ENCODE results near the gene C18orf63.

Gene C18orf63

GRCh38 chr18:74315464-74316256, at the start of gene C18orf63:
TSS of gene C18orf63 (plus strand) at chr18:74315839. CDS start at chr18:74317866, 2,027 bp downstream.
- H3K36me3 ChIP-seq (ENCODE audit: insufficient read depth, low read depth, low read length) = no peaks in the 10 kb centered on the region
- peaks cover 8% of the 10 kb centered on the region for H3K4me1 ChIP-seq (ENCODE audit: insufficient read depth, low read length)
- no peak within 1 kb of the TSS for H3K27ac ChIP-seq (ENCODE audit: low read length)
- no peaks in the 10 kb centered on the region; the same call in 1 of the 2 replicates for H3K9me3 ChIP-seq (ENCODE audit: insufficient read depth, low read depth, low read length)
- no peak within 1 kb of the TSS for H3K9ac ChIP-seq (ENCODE audit: low read depth, low read length)
- H3K4me3 ChIP-seq (ENCODE audit: low read length) = no peak within 1 kb of the TSS
- H3K27me3 ChIP-seq (ENCODE audit: insufficient read depth, low read length) = no peaks in the 10 kb centered on the region

GRCh38 chr18:74266161-74266560, 49.5 kb upstream of the C18orf63 start:
- Histone ChIP-seq H3K9ac (ENCODE audit: low read depth, low read length) (no peak overlapping the region), H3K36me3 (ENCODE audit: insufficient read depth, low read depth, low read length) (peaks cover 22% of the 10 kb centered on the region), H3K4me1 (ENCODE audit: insufficient read depth, low read length) (no peaks in the 10 kb centered on the region), H3K9me3 (ENCODE audit: insufficient read depth, low read depth, low read length) (no peaks in the 10 kb centered on the region), H3K4me3 (ENCODE audit: low read length) (no peak overlapping the region), H3K27ac (ENCODE audit: low read length) (no peak overlapping the region), H3K27me3 (ENCODE audit: insufficient read depth, low read length) (no peaks in the 10 kb centered on the region)

GRCh38 chr18:74268175-74268574, 47.5 kb upstream of the C18orf63 start:
- Histone ChIP-seq H3K27me3 (ENCODE audit: insufficient read depth, low read length) (no peaks in the 10 kb centered on the region), H3K9ac (ENCODE audit: low read depth, low read length) (no peak overlapping the region), H3K9me3 (ENCODE audit: insufficient read depth, low read depth, low read length) (no peaks in the 10 kb centered on the region), H3K4me3 (ENCODE audit: low read length) (no peak overlapping the region), H3K4me1 (ENCODE audit: insufficient read depth, low read length) (no peaks in the 10 kb centered on the region), H3K27ac (ENCODE audit: low read length) (no peak overlapping the region), H3K36me3 (ENCODE audit: insufficient read depth, low read depth, low read length) (peaks cover 2% of the 10 kb centered on the region; the same call in 1 of the 2 replicates)

DNA sequence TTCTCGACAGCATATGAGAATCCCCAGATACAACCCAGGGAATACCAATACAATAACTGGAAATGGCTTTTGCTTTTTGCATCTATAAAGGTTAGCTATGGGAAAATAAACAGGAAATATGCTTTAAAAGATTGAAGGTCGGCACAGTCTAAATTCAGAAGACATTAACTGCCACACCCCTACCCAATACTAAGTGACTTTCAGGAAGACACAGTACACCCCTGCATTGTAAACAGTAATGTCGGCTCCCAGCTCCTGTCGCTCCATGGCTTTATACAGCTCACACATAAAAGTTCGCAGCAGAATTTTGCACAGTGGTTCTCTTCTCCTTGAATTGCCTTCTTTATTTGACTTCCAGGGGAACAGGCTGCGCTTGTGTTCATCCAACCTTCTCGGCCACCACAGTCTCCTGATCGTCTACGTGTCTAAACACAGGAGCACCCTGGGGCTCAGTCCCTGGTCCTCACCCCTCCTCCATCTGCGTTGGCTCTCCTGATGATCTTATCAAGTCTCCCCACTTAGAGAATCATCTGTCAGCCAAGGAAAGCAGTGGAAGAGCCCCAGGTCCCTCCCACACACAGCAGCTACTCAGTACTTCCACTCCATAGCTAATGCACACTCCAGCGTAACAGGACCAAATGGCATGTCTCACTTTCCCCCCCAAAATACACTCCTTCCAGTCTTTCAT, 46.6 kb upstream of the C18orf63 start:
- Histone ChIP-seq H3K36me3 (ENCODE audit: insufficient read depth, low read depth, low read length) (no peaks in the 10 kb centered on the region), H3K9ac (ENCODE audit: low read depth, low read length) (no peak overlapping the region), H3K27me3 (ENCODE audit: insufficient read depth, low read length) (no peaks in the 10 kb centered on the region), H3K4me1 (ENCODE audit: insufficient read depth, low read length) (peaks cover 7% of the 10 kb centered on the region; the same call in 1 of the 2 replicates), H3K9me3 (ENCODE audit: insufficient read depth, low read depth, low read length) (no peaks in the 10 kb centered on the region), H3K4me3 (ENCODE audit: low read length) (no peak overlapping the region), H3K27ac (ENCODE audit: low read length) (no peak overlapping the region)

DNA sequence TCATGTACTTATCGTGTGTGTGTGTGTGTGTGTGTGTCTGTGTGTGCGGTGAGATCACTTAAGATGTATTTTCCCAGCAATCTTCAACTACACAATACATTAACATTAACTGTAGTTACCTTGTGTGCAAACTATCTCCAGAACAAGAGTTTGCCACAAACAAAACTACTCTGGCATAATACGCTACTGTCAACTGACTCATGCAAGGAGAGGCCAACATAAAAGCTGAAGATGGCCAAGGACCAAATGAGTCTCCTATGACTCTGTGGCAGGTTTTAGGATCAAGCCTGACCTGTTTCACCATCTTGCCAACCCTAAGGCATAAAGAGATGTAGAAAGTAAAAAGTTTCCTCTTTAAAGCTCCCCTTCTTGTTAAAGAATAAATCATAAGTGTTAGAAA, 44.0 kb upstream of the C18orf63 start:
- H3K4me1 ChIP-seq (ENCODE audit: insufficient read depth, low read length) = peaks cover 7% of the 10 kb centered on the region; the same call in 1 of the 2 replicates

DNA sequence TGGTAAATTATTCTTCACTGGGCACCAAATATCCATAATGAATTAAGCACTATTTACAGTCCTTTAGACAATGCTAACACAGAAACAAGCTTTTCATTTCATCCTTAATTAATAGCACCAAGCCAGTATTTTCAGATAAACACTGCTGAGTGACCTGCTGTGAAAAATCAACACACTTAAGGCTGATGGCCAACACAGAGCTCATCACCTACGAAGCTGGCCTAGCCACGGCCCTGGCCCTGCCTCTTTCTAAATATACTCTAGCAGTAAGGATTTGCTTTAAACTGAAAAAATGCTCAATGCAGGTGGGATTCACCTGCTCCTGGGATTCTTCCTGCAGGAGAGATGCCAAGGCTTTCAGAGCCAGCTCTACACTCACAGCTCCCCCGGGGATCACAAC, 42.2 kb upstream of the C18orf63 start:
- Histone ChIP-seq H3K27me3 (ENCODE audit: insufficient read depth, low read length) (no peaks in the 10 kb centered on the region), H3K27ac (ENCODE audit: low read length) (no peak overlapping the region), H3K36me3 (ENCODE audit: insufficient read depth, low read depth, low read length) (peaks cover 11% of the 10 kb centered on the region), H3K9me3 (ENCODE audit: insufficient read depth, low read depth, low read length) (no peaks in the 10 kb centered on the region), H3K9ac (ENCODE audit: low read depth, low read length) (no peak overlapping the region), H3K4me1 (ENCODE audit: insufficient read depth, low read length) (peaks cover 7% of the 10 kb centered on the region; the same call in 1 of the 2 replicates), H3K4me3 (ENCODE audit: low read length) (no peak overlapping the region)

More for the DNA sequence above, 44.0 kb upstream of the C18orf63 start:
- Histone ChIP-seq H3K27me3 (ENCODE audit: insufficient read depth, low read length) (no peaks in the 10 kb centered on the region), H3K9ac (ENCODE audit: low read depth, low read length) (no peak overlapping the region), H3K4me3 (ENCODE audit: low read length) (no peak overlapping the region), H3K27ac (ENCODE audit: low read length) (no peak overlapping the region), H3K9me3 (ENCODE audit: insufficient read depth, low read depth, low read length) (no peaks in the 10 kb centered on the region), H3K36me3 (ENCODE audit: insufficient read depth, low read depth, low read length) (0 out of 2 replicates have a peak, but pooled peaks cover 6% of the 10 kb centered on the region)

DNA sequence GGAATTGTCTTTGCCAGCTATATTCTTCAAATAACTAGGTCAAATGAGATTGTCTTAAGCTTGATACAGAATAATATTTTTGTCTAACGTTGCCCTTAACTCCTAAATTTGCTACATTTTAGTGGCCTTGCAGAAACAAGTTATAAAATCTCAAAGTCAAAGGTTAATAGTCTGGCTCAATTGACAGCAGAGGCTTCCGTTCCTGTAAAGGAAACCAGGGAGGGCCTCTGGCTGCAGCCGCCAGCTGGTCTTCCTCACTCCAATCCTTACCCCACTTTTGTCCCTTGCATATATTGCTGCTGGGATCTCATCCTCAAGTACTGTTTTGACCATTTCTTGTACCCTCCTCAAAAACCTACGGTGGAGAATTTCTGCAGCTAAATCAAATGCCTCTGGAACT, 40.9 kb upstream of the C18orf63 start:
- Histone ChIP-seq H3K27me3 (ENCODE audit: insufficient read depth, low read length) (no peaks in the 10 kb centered on the region), H3K4me3 (ENCODE audit: low read length) (no peak overlapping the region), H3K4me1 (ENCODE audit: insufficient read depth, low read length) (peaks cover 7% of the 10 kb centered on the region; the same call in 1 of the 2 replicates), H3K27ac (ENCODE audit: low read length) (no peak overlapping the region), H3K9ac (ENCODE audit: low read depth, low read length) (no peak overlapping the region), H3K9me3 (ENCODE audit: insufficient read depth, low read depth, low read length) (no peaks in the 10 kb centered on the region), H3K36me3 (ENCODE audit: insufficient read depth, low read depth, low read length) (peaks cover 11% of the 10 kb centered on the region)

DNA sequence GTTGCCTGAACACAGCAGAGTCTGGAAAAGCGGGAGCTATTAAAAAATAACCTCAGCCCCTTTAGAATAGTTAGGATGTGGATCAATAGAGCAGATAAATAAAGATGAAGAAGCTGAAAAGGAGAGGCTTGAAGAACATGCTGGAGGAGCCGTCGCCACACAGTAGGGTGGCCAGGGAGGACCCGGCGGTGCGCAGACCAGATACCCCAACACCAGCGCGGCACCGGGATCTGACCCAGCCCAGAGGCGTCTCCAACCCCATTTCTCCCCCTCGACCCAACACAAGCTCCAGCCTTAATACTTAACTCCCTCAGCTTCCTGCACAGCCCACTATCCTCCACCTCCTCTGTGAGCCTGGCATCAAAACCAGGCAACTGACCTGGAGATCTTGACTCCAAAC, 39.9 kb upstream of the C18orf63 start:
- H3K4me3 ChIP-seq (ENCODE audit: low read length) = no peak overlapping the region
- H3K27me3 ChIP-seq (ENCODE audit: insufficient read depth, low read length) = no peaks in the 10 kb centered on the region
- peaks cover 11% of the 10 kb centered on the region for H3K36me3 ChIP-seq (ENCODE audit: insufficient read depth, low read depth, low read length)
- peaks cover 11% of the 10 kb centered on the region; the same call in 1 of the 2 replicates for H3K4me1 ChIP-seq (ENCODE audit: insufficient read depth, low read length)
- H3K27ac ChIP-seq (ENCODE audit: low read length) = no peak overlapping the region
- H3K9ac ChIP-seq (ENCODE audit: low read depth, low read length) = no peak overlapping the region
- H3K9me3 ChIP-seq (ENCODE audit: insufficient read depth, low read depth, low read length) = no peaks in the 10 kb centered on the region

DNA sequence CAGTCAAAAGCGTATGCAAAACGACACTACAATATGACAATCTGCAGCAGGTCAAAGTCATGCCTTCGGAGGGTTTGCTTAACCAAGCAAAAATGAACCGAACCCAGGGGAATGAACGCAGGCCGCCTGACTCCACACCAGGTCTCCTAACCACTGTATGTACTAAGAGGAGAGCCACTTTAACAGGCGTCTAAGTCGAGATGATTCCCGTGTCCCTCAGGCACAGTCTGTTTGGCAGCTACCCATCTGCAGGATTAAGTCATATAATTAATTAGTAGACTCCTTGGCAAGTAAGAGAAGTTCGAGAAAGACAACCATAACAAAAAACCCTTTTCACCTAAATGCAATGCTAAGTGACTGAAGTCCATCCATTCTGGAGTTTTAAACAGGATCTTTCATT, 39.0 kb upstream of the C18orf63 start:
- H3K27ac ChIP-seq (ENCODE audit: low read length) = no peak overlapping the region
- H3K9ac ChIP-seq (ENCODE audit: low read depth, low read length) = no peak overlapping the region
- H3K4me3 ChIP-seq (ENCODE audit: low read length) = no peak overlapping the region
- no peaks in the 10 kb centered on the region for H3K27me3 ChIP-seq (ENCODE audit: insufficient read depth, low read length)
- H3K4me1 ChIP-seq (ENCODE audit: insufficient read depth, low read length) = peaks cover 19% of the 10 kb centered on the region; the same call in 1 of the 2 replicates
- peaks cover 11% of the 10 kb centered on the region for H3K36me3 ChIP-seq (ENCODE audit: insufficient read depth, low read depth, low read length)
- H3K9me3 ChIP-seq (ENCODE audit: insufficient read depth, low read depth, low read length) = no peaks in the 10 kb centered on the region

GRCh38 chr18:74277296-74277695, 38.3 kb upstream of the C18orf63 start:
- no peaks in the 10 kb centered on the region for H3K27me3 ChIP-seq (ENCODE audit: insufficient read depth, low read length)
- no peaks in the 10 kb centered on the region for H3K9me3 ChIP-seq (ENCODE audit: insufficient read depth, low read depth, low read length)
- H3K27ac ChIP-seq (ENCODE audit: low read length) = no peak overlapping the region
- no peak overlapping the region for H3K4me3 ChIP-seq (ENCODE audit: low read length)
- no peak overlapping the region for H3K9ac ChIP-seq (ENCODE audit: low read depth, low read length)
- peaks cover 26% of the 10 kb centered on the region for H3K4me1 ChIP-seq (ENCODE audit: insufficient read depth, low read length)
- H3K36me3 ChIP-seq (ENCODE audit: insufficient read depth, low read depth, low read length) = peaks cover 11% of the 10 kb centered on the region

DNA sequence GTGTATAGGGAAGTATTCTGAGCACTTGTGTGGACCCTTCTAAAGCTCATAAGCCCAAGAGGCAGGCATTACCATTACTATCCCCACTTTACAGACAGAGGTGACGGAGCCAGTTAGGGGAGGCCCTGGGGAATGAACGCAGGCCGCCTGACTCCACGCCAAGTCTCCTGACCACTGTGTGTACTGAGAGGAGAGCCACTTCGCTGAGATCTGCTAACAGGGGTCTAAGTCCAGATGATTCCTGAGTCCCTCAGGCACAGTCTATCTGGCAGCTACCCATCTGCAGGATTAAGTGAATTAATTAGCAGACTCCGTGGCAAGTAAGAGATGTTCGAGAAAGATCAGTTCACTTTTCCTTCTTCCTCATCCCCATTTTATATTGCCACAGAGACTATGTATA, 37.6 kb upstream of the C18orf63 start:
- Histone ChIP-seq H3K4me3 (ENCODE audit: low read length) (no peak overlapping the region), H3K27me3 (ENCODE audit: insufficient read depth, low read length) (no peaks in the 10 kb centered on the region), H3K9me3 (ENCODE audit: insufficient read depth, low read depth, low read length) (no peaks in the 10 kb centered on the region), H3K27ac (ENCODE audit: low read length) (no peak overlapping the region), H3K9ac (ENCODE audit: low read depth, low read length) (no peak overlapping the region), H3K4me1 (ENCODE audit: insufficient read depth, low read length) (peaks cover 34% of the 10 kb centered on the region), H3K36me3 (ENCODE audit: insufficient read depth, low read depth, low read length) (peaks cover 11% of the 10 kb centered on the region)

- H3K36me3 ChIP-seq (ENCODE audit: insufficient read depth, low read depth, low read length) = peaks cover 11% of the 10 kb centered on the region
- H3K4me1 ChIP-seq (ENCODE audit: insufficient read depth, low read length) = peaks cover 35% of the 10 kb centered on the region
- H3K9me3 ChIP-seq (ENCODE audit: insufficient read depth, low read depth, low read length) = no peaks in the 10 kb centered on the region
- no peak overlapping the region for H3K27ac ChIP-seq (ENCODE audit: low read length)
- H3K9ac ChIP-seq (ENCODE audit: low read depth, low read length) = no peak overlapping the region
- no peak overlapping the region for H3K4me3 ChIP-seq (ENCODE audit: low read length)
- H3K27me3 ChIP-seq (ENCODE audit: insufficient read depth, low read length) = no peaks in the 10 kb centered on the region
These were observed 36.7 kb upstream of the C18orf63 start for GRCh38 chr18:74278983-74279382.

Data from iPS-20b (cell line).